H9 (cell line): Measurements from ENCODE around the gene PAMR1. TPM values are rescaled to one million over a fixed set of nuclear protein-coding genes. Genes with fewer than 3 reads are reported as not detected.

Experiments used
- DNase-seq: peaks from one replicate; pipeline ENCODE4 v3.0.0-alpha.2; 2017
- H2AFZ ChIP-seq: one replicate; pipeline ENCODE4 v1.6.1; 2013; ENCODE audit warnings: mild to moderate bottlenecking, low read length, control low read depth, moderate library complexity
- H2AK5ac ChIP-seq: 2 replicates; pipeline ENCODE4 v1.6.1; 2013; ENCODE audit warnings: low read length, control low read depth, mixed read lengths; ENCODE audit not compliant: insufficient read length
- H2BK120ac ChIP-seq: one replicate; pipeline ENCODE4 v1.6.1; 2013; ENCODE audit warnings: low read depth, mild to moderate bottlenecking, low read length, control low read depth, inconsistent platforms; ENCODE audit not compliant: poor library complexity, severe bottlenecking
- H2BK12ac ChIP-seq: 2 replicates; pipeline ENCODE4 v1.6.1; 2013; ENCODE audit warnings: low read length, control low read depth, mixed read lengths, low read depth; ENCODE audit not compliant: insufficient read length
- H2BK15ac ChIP-seq: 2 replicates; pipeline ENCODE4 v1.6.1; 2013; ENCODE audit warnings: low read depth, low read length, control low read depth
- H2BK20ac ChIP-seq: one replicate; pipeline ENCODE4 v1.6.1; 2013; ENCODE audit warnings: low read depth, mild to moderate bottlenecking, low read length, control low read depth, inconsistent platforms; ENCODE audit not compliant: poor library complexity, severe bottlenecking
- H2BK5ac ChIP-seq: 2 replicates; pipeline ENCODE4 v1.6.1; 2013; ENCODE audit warnings: low read length, control low read depth, mixed read lengths; ENCODE audit not compliant: insufficient read length
- H3K14ac ChIP-seq: 2 replicates; pipeline ENCODE4 v1.6.1; 2013; ENCODE audit warnings: low read length, control low read depth; ENCODE audit not compliant: insufficient read depth
- H3K18ac ChIP-seq: 2 replicates; pipeline ENCODE4 v1.6.1; 2013; ENCODE audit warnings: low read depth, mild to moderate bottlenecking, mixed read lengths, low read length, control low read depth; ENCODE audit not compliant: insufficient read length
- H3K23ac ChIP-seq: 2 replicates; pipeline ENCODE4 v1.6.1; 2013; ENCODE audit warnings: low read length, control low read depth, mixed read lengths, low read depth; ENCODE audit not compliant: insufficient read length
- H3K23me2 ChIP-seq: 2 replicates; pipeline ENCODE4 v1.6.1; 2013; ENCODE audit warnings: low read depth, mild to moderate bottlenecking, mixed read lengths, low read length, control low read depth; ENCODE audit not compliant: insufficient read length, poor library complexity, severe bottlenecking
- H3K27ac ChIP-seq: 2 replicates; pipeline ENCODE4 v1.5.1; 2013; ENCODE audit warnings: low read length, control low read depth, mixed read lengths, low read depth; ENCODE audit not compliant: insufficient read length
- H3K27me3 ChIP-seq: 2 replicates; pipeline ENCODE4 v1.6.1; 2013; ENCODE audit warnings: low read length, control low read depth, inconsistent platforms; ENCODE audit not compliant: insufficient read depth
- H3K4ac ChIP-seq: 2 replicates; pipeline ENCODE4 v1.6.1; 2013; ENCODE audit warnings: low read depth, mild to moderate bottlenecking, control low read depth, inconsistent platforms, low read length, moderate library complexity
- H3K4me1 ChIP-seq: 2 replicates; pipeline ENCODE4 v1.6.1; 2013; ENCODE audit warnings: low read length, control low read depth, inconsistent platforms; ENCODE audit not compliant: insufficient read depth
- H3K4me2 ChIP-seq: 2 replicates; pipeline ENCODE4 v1.6.1; 2013; ENCODE audit warnings: low read length, control low read depth, mixed read lengths; ENCODE audit not compliant: insufficient read length, insufficient read depth
- H3K56ac ChIP-seq: 2 replicates; pipeline ENCODE4 v1.6.1; 2013; ENCODE audit warnings: low read depth, mild to moderate bottlenecking, mixed read lengths, low read length, control low read depth; ENCODE audit not compliant: insufficient read length
- H3K79me1 ChIP-seq: 2 replicates; pipeline ENCODE4 v1.6.1; 2013; ENCODE audit warnings: low read depth, mild to moderate bottlenecking, moderate library complexity, low read length, control low read depth, inconsistent platforms; ENCODE audit not compliant: insufficient read depth, poor library complexity, severe bottlenecking
- H3K79me2 ChIP-seq: 2 replicates; pipeline ENCODE4 v1.6.1; 2013; ENCODE audit warnings: low read length, control low read depth, inconsistent platforms; ENCODE audit not compliant: insufficient read depth
- H3K9ac ChIP-seq: 2 replicates; pipeline ENCODE4 v1.6.1; 2013; ENCODE audit warnings: low read length, control low read depth, mixed read lengths; ENCODE audit not compliant: insufficient read length; ENCODE audit errors: extremely low read depth
- H3K9me3 ChIP-seq: one replicate; pipeline ENCODE4 v1.6.1; 2013; ENCODE audit warnings: low read depth, low read length, inconsistent platforms; ENCODE audit not compliant: control insufficient read depth
- H3T11ph ChIP-seq: one replicate; pipeline ENCODE4 v1.6.1; 2013; ENCODE audit warnings: mild to moderate bottlenecking, low read length, control low read depth, inconsistent platforms
- H4K20me1 ChIP-seq: one replicate; pipeline ENCODE4 v1.6.1; 2013; ENCODE audit not compliant: control insufficient read depth, insufficient read length, insufficient read depth
- H4K5ac ChIP-seq: 2 replicates; pipeline ENCODE4 v1.6.1; 2013; ENCODE audit warnings: low read depth, mild to moderate bottlenecking, mixed read lengths, low read length, control low read depth; ENCODE audit not compliant: insufficient read length
- H4K8ac ChIP-seq: replicated peaks from 2 replicates; pipeline ENCODE4 v1.6.1; 2013; ENCODE audit warnings: low read length, control low read depth, mixed read lengths, low read depth; ENCODE audit not compliant: insufficient read length
- H4K91ac ChIP-seq: 2 replicates; pipeline ENCODE4 v1.6.1; 2013; ENCODE audit warnings: low read depth, mild to moderate bottlenecking, moderate library complexity, mixed read lengths, low read length, control low read depth; ENCODE audit not compliant: insufficient read length
- H3K27ac Mint-ChIP-seq, 3 experiments: 2 replicates in 2 of 3; 3 replicates in 1 of 3; pipeline ENCODE4 v1.8.0; 2020 to 2021; ENCODE audit warnings: mixed read lengths in 3 of 3, mild to moderate bottlenecking in 1 of 3, moderate library complexity in 1 of 3
- H3K27me3 Mint-ChIP-seq: 2 replicates; pipeline ENCODE4 v1.8.0; 2021; ENCODE audit warnings: low read depth, mild to moderate bottlenecking, moderate library complexity, mixed read lengths
- H3K36me3 Mint-ChIP-seq, 3 experiments: 2 replicates in 2 of 3; 3 replicates in 1 of 3; pipeline ENCODE4 v1.8.0; 2020 to 2021; ENCODE audit warnings: low read depth in 3 of 3, mixed read lengths in 3 of 3; ENCODE audit not compliant: insufficient read depth in 1 of 3
- H3K4me1 Mint-ChIP-seq, 2 experiments: 2 replicates each; pipeline ENCODE4 v1.8.0; 2020; ENCODE audit warnings: mixed read lengths in 2 of 2
- H3K4me3 Mint-ChIP-seq, 2 experiments: 2 replicates in 1 of 2; 3 replicates in 1 of 2; pipeline ENCODE4 v1.8.0; 2020 to 2021; ENCODE audit warnings: mild to moderate bottlenecking in 2 of 2, mixed read lengths in 2 of 2, moderate library complexity in 1 of 2
- H3K9me3 Mint-ChIP-seq, 2 experiments: 2 replicates in 1 of 2; 3 replicates in 1 of 2; pipeline ENCODE4 v1.8.0; 2020; ENCODE audit warnings: mild to moderate bottlenecking in 2 of 2, mixed read lengths in 2 of 2, moderate library complexity in 1 of 2
- CTCF ChIP-seq: fragments of 200-600 bp; sonication (generic); conservative IDR thresholded peaks from 3 replicates; pipeline ENCODE4 v1.8.0; 2021; ENCODE audit warnings: antibody characterized with exemption, mild to moderate bottlenecking
- WGBS: extraction: QIAGEN DNeasy Blood & Tissue Kit; methylation state at CpG from one replicate; pipeline ENCODE4 v1.1.7; 2013; ENCODE audit warnings: missing lambda C conversion rate, low lambda C conversion rate, mixed read lengths; ENCODE audit not compliant: insufficient read length; ENCODE audit errors: extremely low coverage; 5-methylcytosine and 5-hydroxymethylcytosine counted together
- total RNA-seq: library from RNA; stranded (reverse); gene quantifications from 2 replicates; pipeline ENCODE4 v1.2.1, GENCODE V29; 2021

PAMR1 gene
- total RNA-seq, 1 experiment from 2014 or later = 2.4 TPM

- H3K56ac ChIP-seq = no peak overlapping the region
- peaks cover 0 to 9% (median 0%) of the 10 kb centered on the region in 3 experiments; a peak in 2 of 7 replicates for H3K36me3 Mint-ChIP-seq
- no peak overlapping the region for H2BK20ac ChIP-seq
- no peak overlapping the region for H3K27ac ChIP-seq
- H3K27me3 ChIP-seq = no peaks in the 10 kb centered on the region; the same call in 1 of the 2 replicates
- peaks cover 1 to 10% of the 10 kb centered on the region in 2 experiments; a peak in 2 of 5 replicates for H3K9me3 Mint-ChIP-seq
- H2BK12ac ChIP-seq = no peak overlapping the region
- no peak overlapping the region for H2BK5ac ChIP-seq
- no peak overlapping the region for H3K14ac ChIP-seq
- H3K4ac ChIP-seq = no peak overlapping the region
- WGBS = no CpG with 5 or more reads among the region's 6 CpGs
- H3K9ac ChIP-seq = no peak overlapping the region
- H3K27ac Mint-ChIP-seq = peak overlapping the region in 2 of 3 experiments; percentile 61 to 76; a peak in 2 of 7 replicates
- H4K20me1 ChIP-seq = no peaks in the 10 kb centered on the region
- no peak overlapping the region for H2BK15ac ChIP-seq
- no peak overlapping the region for H4K8ac ChIP-seq
- H2BK120ac ChIP-seq = no peak overlapping the region
- no peak for TF ChIP-seq CTCF
- H3K79me2 ChIP-seq = no peaks in the 10 kb centered on the region
- H2AFZ ChIP-seq = no peak overlapping the region
- H3K4me1 ChIP-seq = peaks cover 4% of the 10 kb centered on the region; the same call in 1 of the 2 replicates
- DNase-seq = peak; percentile 60
- peak overlapping the region; percentile 92 for H3K4me2 ChIP-seq
- peaks cover 50% of the 10 kb centered on the region for H3K27me3 Mint-ChIP-seq
- H3K23me2 ChIP-seq = peaks cover 12% of the 10 kb centered on the region
- no peak overlapping the region for H4K91ac ChIP-seq
- H3K4me1 Mint-ChIP-seq = peaks cover 27 to 31% of the 10 kb centered on the region in 2 experiments
- no peak overlapping the region for H3K18ac ChIP-seq
- H3T11ph ChIP-seq = no peak overlapping the region
- no peak overlapping the region for H4K5ac ChIP-seq
- H3K9me3 ChIP-seq = no peaks in the 10 kb centered on the region
- no peak overlapping the region for H2AK5ac ChIP-seq
- peak overlapping the region; percentile 66 to 87 for H3K4me3 Mint-ChIP-seq
- no peaks in the 10 kb centered on the region for H3K79me1 ChIP-seq
- no peak overlapping the region for H3K23ac ChIP-seq
Measured at GRCh38 chr11:35526370-35526792, 965 bp upstream of the PAMR1 start.
